Measurements from ENCODE around the gene POLA1.

POLA1 gene

GRCh38 chrX:24661292-24661691 lies 32.4 kb upstream of the POLA1 start:
- H3K27me3 ChIP-seq: no peaks in the 10 kb centered on the region
- DNase-seq: no peak

GRCh38 chrX:24662352-24662751 lies 31.4 kb upstream of the POLA1 start:
- Histone ChIP-seq H3K27me3 (no peaks in the 10 kb centered on the region), H3K36me3 (no peaks in the 10 kb centered on the region), H3K9me3 (no peaks in the 10 kb centered on the region), H3K4me3 (ENCODE audit: low read depth, low read length) (no peak overlapping the region), H3K4me1 (no peaks in the 10 kb centered on the region)
- TF ChIP-seq, protein P1, sequence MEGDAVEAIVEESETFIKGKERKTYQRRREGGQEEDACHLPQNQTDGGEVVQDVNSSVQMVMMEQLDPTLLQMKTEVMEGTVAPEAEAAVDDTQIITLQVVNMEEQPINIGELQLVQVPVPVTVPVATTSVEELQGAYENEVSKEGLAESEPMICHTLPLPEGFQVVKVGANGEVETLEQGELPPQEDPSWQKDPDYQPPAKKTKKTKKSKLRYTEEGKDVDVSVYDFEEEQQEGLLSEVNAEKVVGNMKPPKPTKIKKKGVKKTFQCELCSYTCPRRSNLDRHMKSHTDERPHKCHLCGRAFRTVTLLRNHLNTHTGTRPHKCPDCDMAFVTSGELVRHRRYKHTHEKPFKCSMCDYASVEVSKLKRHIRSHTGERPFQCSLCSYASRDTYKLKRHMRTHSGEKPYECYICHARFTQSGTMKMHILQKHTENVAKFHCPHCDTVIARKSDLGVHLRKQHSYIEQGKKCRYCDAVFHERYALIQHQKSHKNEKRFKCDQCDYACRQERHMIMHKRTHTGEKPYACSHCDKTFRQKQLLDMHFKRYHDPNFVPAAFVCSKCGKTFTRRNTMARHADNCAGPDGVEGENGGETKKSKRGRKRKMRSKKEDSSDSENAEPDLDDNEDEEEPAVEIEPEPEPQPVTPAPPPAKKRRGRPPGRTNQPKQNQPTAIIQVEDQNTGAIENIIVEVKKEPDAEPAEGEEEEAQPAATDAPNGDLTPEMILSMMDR (IDR thresholded peaks at IDR 0.05; ENCODE audit: low read depth, low read length): no peak
- DNase-seq: no peak

More at GRCh38 chrX:24661292-24661691, 32.4 kb upstream of the POLA1 start:
- H3K4me3 ChIP-seq (ENCODE audit: low read depth, low read length): no peak overlapping the region
- TF ChIP-seq, protein P1 (IDR thresholded peaks at IDR 0.05; ENCODE audit: low read depth, low read length): no peak
- no peaks in the 10 kb centered on the region for H3K36me3 ChIP-seq
- no peaks in the 10 kb centered on the region for H3K4me1 ChIP-seq
- no peaks in the 10 kb centered on the region for H3K9me3 ChIP-seq

DNA sequence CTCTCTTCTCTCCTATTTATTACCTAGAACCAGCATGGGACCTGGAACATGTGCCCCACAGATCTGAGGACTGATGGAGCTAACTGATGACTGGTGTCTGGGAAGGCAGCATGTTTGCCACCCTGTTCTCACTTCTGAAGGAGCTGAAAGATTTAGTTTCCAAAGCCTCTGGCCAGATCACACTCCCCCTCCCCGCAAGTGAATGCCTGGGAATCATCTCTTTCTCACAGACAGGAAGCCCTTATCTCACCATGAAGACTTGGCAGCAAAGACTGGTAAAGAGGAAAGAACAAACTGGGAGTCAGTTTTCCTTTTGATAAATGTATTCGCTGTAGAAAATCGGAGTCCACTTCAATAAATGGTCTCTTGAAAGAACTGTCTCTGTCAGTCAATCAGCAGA lies 25.6 kb upstream of the POLA1 start:
- Histone ChIP-seq H3K4me3 (ENCODE audit: low read depth, low read length) (no peak overlapping the region), H3K4me1 (no peaks in the 10 kb centered on the region), H3K36me3 (no peaks in the 10 kb centered on the region), H3K27me3 (no peaks in the 10 kb centered on the region), H3K9me3 (no peaks in the 10 kb centered on the region)
- peak; percentile 17 for DNase-seq
- TF ChIP-seq, protein P1 (IDR thresholded peaks at IDR 0.05; ENCODE audit: low read depth, low read length): no peak

DNA sequence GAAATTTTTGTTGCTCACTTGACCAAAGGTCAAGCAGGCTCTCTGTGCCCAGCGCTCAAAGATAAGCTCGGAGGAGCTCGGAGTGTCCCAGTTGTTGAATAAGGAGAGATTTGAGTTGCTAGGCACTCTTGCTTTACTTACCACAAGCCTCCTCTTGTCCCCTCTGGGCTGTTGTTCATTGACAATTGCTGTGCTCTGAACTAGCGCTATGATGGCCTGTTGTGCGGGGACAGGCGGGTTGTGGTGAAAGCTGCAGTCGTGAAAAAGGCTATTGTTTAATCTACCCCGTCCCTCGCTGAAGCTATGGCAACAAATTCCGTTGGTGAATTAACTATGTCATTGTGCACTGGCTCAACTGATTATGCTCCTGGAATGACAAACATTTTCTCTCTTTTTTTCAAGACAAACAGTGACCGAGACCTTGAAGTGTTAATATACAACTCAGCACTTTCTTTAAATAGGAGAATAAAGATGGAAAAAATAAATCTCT lies 21.0 kb upstream of the POLA1 start:
- no peaks in the 10 kb centered on the region for H3K36me3 ChIP-seq
- H3K9me3 ChIP-seq: no peaks in the 10 kb centered on the region
- TF ChIP-seq, protein P1 (IDR thresholded peaks at IDR 0.05; ENCODE audit: low read depth, low read length): no peak
- no peak for DNase-seq
- no peak overlapping the region for H3K4me3 ChIP-seq (ENCODE audit: low read depth, low read length)
- no peaks in the 10 kb centered on the region for H3K27me3 ChIP-seq
- H3K4me1 ChIP-seq: no peaks in the 10 kb centered on the region

DNA sequence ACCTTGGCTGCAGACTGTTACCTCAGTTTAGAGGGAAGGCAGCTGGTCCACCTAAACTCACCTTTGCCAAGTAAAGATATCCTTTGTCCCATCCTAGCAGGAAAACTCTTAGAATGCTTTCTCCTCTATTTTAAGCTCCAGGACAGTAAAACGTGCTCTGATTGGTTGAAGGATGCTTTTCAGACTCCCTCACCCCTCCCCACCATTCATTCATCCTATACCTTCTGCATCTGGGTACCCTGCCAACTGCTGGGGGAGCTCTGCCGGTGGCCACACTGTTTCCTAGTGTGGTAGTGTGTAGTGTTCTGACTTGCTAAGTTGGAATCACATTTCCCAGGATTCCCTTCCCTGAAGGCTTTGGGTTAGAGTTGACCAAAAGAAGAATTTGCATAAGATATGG lies 20.3 kb upstream of the POLA1 start:
- H3K4me3 ChIP-seq (ENCODE audit: low read depth, low read length): no peak overlapping the region
- no peaks in the 10 kb centered on the region for H3K9me3 ChIP-seq
- H3K4me1 ChIP-seq: no peaks in the 10 kb centered on the region
- TF ChIP-seq, protein P1 (IDR thresholded peaks at IDR 0.05; ENCODE audit: low read depth, low read length): no peak
- no peaks in the 10 kb centered on the region for H3K27me3 ChIP-seq
- no peak for DNase-seq
- no peaks in the 10 kb centered on the region for H3K36me3 ChIP-seq

DNA sequence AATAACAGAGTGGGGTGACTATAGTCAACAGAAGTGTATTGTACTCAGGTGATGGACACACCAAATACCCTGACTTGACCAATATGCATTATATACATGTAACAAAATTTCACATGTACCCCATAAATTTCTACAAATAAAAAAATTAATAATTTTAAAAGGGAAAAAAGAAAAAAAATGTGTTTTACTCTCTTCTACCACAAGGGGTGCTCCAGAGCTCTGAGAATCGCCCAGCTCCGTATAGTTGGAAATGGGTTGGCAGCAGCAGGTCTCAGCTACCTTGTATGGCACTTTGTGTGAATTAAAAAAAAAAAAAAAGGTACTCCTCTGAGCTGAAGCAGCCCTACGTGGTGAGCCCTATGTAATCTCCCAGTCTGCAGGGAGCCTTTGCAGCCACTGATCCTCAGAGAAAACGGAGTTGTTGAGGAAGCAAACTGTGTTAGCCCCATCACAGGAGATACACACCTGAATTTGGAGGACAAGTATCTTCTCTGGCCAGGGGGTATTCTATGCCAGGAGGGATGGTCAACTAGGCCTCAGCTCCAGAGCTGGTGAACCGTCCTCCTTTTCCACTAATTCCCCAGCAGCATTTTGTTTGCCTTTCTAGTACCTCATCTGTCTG lies 17.2 kb upstream of the POLA1 start:
- TF ChIP-seq, protein P1 (IDR thresholded peaks at IDR 0.05; ENCODE audit: low read depth, low read length): peak; percentile 53
- H3K4me1 ChIP-seq: no peaks in the 10 kb centered on the region
- no peak overlapping the region for H3K4me3 ChIP-seq (ENCODE audit: low read depth, low read length)
- H3K27me3 ChIP-seq: no peaks in the 10 kb centered on the region
- H3K9me3 ChIP-seq: no peaks in the 10 kb centered on the region
- DNase-seq: no peak
- no peaks in the 10 kb centered on the region for H3K36me3 ChIP-seq

Data from BE2C (cell line).